Activated CD4-positive, alpha-beta memory T cell treated with anti-CD3 and anti-CD28 coated beads for 36 hours (primary cell): Measurements from ENCODE around the gene TOMM5. TPM values are rescaled to one million over a fixed set of nuclear protein-coding genes. Genes with fewer than 3 reads are reported as not detected.
A peak's percentile ranks its signal among the peaks of the same experiment; 100 is the strongest.

ENCODE experiments used
- CTCF ChIA-PET: fragments of 350-600 bp; sonication (Branson Sonifier 250); formaldehyde crosslinking; loops from one replicate; lab custom pipeline; 2021; ENCODE audit warnings: antibody characterized with exemption, inconsistent platforms; lab: Charles Lee
- POLR2A ChIA-PET: fragments of 350-600 bp; sonication (Branson Sonifier 250); formaldehyde crosslinking; loops from one replicate; lab custom pipeline; 2021; ENCODE audit warnings: antibody characterized with exemption; lab: Charles Lee
- DNase-seq: peaks from one replicate; pipeline ENCODE4 v3.0.0-alpha.2; 2020
- H3K27ac Mint-ChIP-seq: one replicate; pipeline ENCODE4 v1.8.0; 2021; ENCODE audit warnings: mixed read lengths
- H3K27me3 Mint-ChIP-seq: one replicate; pipeline ENCODE4 v1.8.0; 2021; ENCODE audit warnings: mixed read lengths
- H3K36me3 Mint-ChIP-seq: one replicate; pipeline ENCODE4 v1.8.0; 2021; ENCODE audit warnings: mixed read lengths
- H3K4me1 Mint-ChIP-seq: one replicate; pipeline ENCODE4 v1.8.0; 2021; ENCODE audit warnings: low read depth, mixed read lengths
- H3K4me3 Mint-ChIP-seq: one replicate; pipeline ENCODE4 v1.8.0; 2021; ENCODE audit warnings: mild to moderate bottlenecking, mixed read lengths
- H3K9me3 Mint-ChIP-seq: one replicate; pipeline ENCODE4 v1.8.0; 2021; ENCODE audit warnings: mixed read lengths
- intact Hi-C: fragments of 100-400 bp; cut with micrococcal nuclease; formaldehyde crosslinking; loops from one replicate; pipeline ENCODE4 v1.15.1; 2023
- total RNA-seq, 2 experiments: library from RNA; stranded (reverse); gene quantifications; one replicate each; pipeline ENCODE4 v1.2.3, GENCODE V29; 2021

The TOMM5 gene
- 100 to 1,000 TPM; 146 to 147 TPM for total RNA-seq

DNA sequence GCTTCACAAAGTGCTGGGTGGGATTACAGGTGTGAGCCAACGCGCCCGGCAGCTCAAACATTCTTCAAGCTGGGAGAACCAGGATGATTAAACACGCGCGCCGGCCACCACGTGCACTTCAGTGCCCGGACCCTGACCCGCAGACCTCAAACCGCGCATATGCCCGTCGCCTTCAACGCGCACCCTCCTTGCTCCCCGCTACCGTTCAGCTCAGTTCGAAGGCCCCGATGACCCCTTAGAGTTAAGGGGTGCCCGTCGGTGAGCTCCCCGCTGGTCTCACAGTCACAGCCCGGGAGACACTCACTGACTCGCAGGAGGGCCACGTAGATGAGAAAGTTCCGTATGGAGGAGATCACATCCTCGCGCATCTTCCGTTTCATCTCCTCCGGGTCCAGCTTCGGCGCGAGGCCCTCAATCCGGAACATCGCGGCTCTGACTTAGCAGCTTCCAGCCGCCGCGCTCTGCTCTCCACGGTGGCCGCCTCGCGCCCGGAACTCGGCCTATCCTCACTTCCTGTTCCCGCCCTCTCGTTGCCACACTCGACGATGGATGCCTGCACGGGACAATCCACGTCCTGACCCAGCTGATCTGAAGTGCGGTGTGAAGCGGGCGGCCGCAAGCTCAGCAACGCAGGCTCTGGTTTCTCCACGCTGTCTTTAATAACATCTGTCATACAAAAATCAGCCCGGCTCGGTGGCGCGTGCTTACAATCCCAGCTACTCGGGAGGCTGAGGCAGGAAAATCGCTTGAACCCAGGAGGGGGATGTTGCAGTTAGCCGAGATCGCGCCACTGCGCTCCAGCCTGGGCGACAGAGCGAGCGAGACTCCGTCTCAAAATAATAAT is at the start of gene TOMM5:
Gene TOMM5 (minus strand): TSS at position 490 of the 844 bp plus-strand sequence. CDS start 65 bp downstream, at position 425.
- ChIA-PET POLR2A (interaction anchor here (0.6 to 3.2 kb wide), 15 partner anchors 10 to 472 kb away, joined by 3 to 33 read pairs (median 4); partner anchors contain the start of genes EXOSC3, FBXO10, POLR1E and ZCCHC7), CTCF (interaction anchor here (0.9 to 2.6 kb wide), 11 partner anchors 9 to 187 kb away, joined by 3 to 12 read pairs (median 3); partner anchors contain the start of gene POLR1E)
- Mint-ChIP-seq H3K4me1 (peaks cover 32% of the 10 kb centered on the region), H3K4me3 (peak within 1 kb of the TSS; percentile 100), H3K36me3 (peaks cover 34% of the 10 kb centered on the region), H3K27me3 (peaks cover 10% of the 10 kb centered on the region), H3K9me3 (no peaks in the 10 kb centered on the region), H3K27ac (peak within 1 kb of the TSS; percentile 98)
- intact Hi-C loops = loop anchor here (1.0 to 10.0 kb wide), 8 partner anchors 18 to 310 kb away; partner anchors contain the start of genes DCAF10, POLR1E, SLC25A51 and TRMT10B
- DNase-seq = peak; percentile 96

DNA sequence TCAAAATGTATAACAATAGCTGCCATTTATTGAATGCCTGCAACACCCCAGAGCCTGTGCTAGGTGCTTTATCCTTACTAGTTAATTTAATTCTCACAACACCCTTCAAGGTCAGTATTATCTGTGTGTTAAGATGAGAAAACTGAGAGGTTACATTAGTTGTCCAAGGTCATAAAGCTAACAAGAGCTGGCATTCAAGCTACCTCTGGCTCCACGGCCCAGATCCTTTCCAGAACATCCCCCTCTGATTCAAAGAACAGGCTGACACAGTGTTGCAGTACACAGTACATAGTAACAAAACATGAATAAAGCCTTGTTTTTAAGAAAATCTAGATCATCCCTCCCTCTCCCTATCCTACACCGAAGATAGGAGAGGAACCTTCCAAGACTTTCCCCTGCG is 48.9 kb upstream of the TOMM5 start:
- DNase-seq = no peak
- Mint-ChIP-seq H3K4me3 (no peak overlapping the region), H3K36me3 (no peaks in the 10 kb centered on the region), H3K9me3 (no peaks in the 10 kb centered on the region), H3K4me1 (no peaks in the 10 kb centered on the region), H3K27ac (no peak overlapping the region), H3K27me3 (peaks cover 13% of the 10 kb centered on the region)
- intact Hi-C loops = no loop called here
- CTCF ChIA-PET = interaction anchor here (1.2 kb wide), 1 partner anchor 11 kb away, joined by 3 read pairs; no protein-coding TSS in a partner anchor
- POLR2A ChIA-PET = no interaction called here

DNA sequence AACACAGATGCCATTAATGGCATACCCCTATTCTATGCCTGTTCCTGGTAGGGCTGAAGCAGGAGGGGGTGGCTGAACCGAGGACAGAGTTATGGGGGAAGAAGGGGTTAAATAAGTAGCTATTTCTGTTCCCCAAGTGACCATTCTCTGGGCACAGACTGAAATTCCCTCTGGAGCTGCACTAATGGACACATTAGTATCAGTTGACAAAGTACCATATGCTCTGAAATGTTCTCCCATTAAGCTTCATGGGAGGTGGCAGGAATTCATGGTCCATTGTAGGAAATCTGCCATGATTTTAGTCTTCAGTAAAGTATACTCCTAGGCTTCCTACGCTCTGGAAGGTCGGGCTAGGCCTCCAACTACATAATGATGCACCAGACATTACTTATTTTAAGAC is 47.8 kb upstream of the TOMM5 start:
- POLR2A ChIA-PET = no interaction called here
- intact Hi-C loops = no loop called here
- H3K4me1 Mint-ChIP-seq = no peaks in the 10 kb centered on the region
- H3K27me3 Mint-ChIP-seq = peaks cover 15% of the 10 kb centered on the region
- H3K4me3 Mint-ChIP-seq = no peak overlapping the region
- no peak overlapping the region for H3K27ac Mint-ChIP-seq
- no peaks in the 10 kb centered on the region for H3K36me3 Mint-ChIP-seq
- H3K9me3 Mint-ChIP-seq = no peaks in the 10 kb centered on the region
- CTCF ChIA-PET = no interaction called here
- no peak for DNase-seq

DNA sequence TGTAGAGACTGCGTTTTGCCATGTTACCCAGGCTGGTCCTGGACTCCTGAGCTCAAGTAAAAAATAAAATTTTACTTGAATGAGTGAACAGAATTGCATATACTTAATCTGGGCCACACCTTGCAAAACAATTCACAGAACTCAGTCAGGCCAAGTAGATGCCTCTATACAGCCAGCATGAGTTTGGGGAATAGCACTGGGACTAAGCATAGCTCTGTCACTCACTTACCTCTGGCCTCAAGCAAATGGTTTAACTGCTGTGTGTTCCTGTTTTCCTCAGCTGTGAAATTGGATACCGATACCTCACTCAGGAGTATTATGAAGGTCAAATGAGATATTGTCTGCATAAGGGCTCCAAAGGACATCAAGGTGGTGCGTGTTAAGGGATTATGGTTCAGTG is 47.4 kb upstream of the TOMM5 start:
- no peaks in the 10 kb centered on the region for H3K4me1 Mint-ChIP-seq
- POLR2A ChIA-PET = no interaction called here
- H3K9me3 Mint-ChIP-seq = no peaks in the 10 kb centered on the region
- no peak for DNase-seq
- H3K27me3 Mint-ChIP-seq = peaks cover 14% of the 10 kb centered on the region
- CTCF ChIA-PET = no interaction called here
- intact Hi-C loops = no loop called here
- no peak overlapping the region for H3K27ac Mint-ChIP-seq
- no peaks in the 10 kb centered on the region for H3K36me3 Mint-ChIP-seq
- H3K4me3 Mint-ChIP-seq = no peak overlapping the region

DNA sequence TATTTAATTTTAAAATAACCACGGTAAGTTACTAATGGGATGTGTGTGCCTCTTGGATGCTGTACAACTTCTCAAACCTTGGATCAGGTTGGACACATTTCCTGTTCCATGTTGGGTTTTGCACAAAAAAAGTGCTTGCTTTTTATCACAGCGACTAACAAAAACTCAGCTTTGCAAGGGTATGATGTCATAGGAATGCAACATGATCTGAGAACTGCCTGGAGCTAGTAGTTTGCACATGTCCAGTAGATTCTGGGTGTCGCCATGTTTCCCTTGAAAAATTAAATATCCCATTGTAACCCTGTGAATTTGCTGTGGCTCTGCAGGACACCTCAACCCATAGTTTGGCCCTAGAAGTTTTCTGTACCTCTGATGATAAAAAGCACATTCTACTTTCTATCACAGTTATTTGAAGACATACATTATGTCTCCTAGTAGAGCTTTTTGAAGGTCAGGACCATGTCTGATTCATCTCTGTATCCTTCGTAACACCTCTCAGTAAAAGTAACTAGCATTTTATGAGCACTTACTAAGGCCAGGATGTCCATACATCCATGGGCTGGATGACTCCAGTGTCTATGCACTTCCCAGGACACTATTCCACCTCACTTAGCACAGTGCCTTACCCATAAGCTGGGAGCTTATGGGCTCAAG is 46.8 kb upstream of the TOMM5 start:
- Mint-ChIP-seq H3K4me1 (no peaks in the 10 kb centered on the region), H3K36me3 (no peaks in the 10 kb centered on the region), H3K4me3 (no peak overlapping the region), H3K9me3 (no peaks in the 10 kb centered on the region), H3K27ac (no peak overlapping the region), H3K27me3 (peaks cover 13% of the 10 kb centered on the region)
- ChIA-PET CTCF (no interaction called here), POLR2A (no interaction called here)
- DNase-seq = no peak
- intact Hi-C loops = no loop called here

DNA sequence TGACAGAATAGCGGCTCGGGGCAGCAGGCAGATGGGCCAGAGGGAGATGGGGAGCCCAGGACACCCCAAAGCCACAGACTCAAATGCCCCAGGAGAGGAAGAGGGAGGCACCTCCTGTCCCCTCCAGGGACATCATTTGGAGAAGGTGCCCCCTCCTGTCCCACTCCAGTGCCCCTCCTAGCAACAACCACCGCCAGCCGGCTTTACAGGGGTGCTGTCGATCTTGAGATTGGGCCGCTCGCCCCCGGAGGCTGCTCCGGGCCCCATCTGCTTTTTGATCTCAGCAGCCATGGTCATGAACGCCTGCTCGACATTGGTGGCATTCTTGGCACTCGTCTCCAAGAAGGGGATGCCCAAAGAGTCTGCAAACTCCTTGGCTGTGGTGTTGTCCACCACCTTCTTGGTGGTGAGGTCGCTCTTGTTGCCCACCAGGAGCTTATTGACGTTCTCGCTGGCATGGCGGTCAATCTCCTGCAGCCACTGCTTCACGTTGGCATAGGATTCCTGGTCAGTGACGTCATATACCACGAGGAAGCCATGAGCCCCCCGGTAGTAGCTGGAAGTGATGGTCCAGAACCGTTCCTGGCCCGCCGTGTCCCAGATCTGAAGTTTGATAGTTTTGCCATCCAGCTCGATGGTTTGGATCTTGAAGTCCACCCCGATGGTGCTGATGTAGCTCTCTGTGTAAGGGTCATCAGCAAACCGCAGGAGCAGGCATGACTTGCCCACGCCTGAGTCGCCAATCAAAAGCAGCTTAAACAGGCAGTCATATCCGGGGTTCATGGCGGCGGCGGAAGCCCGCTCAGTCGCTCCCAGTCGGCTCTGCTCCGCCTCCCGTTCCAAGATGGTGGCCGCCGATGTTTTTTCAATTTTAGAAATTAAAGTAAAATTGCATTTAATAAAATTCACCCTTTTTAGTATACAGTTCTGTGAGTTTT is 44.4 kb upstream of the TOMM5 start:
- no peak overlapping the region for H3K27ac Mint-ChIP-seq
- H3K9me3 Mint-ChIP-seq = no peaks in the 10 kb centered on the region
- no peak overlapping the region for H3K4me3 Mint-ChIP-seq
- no peaks in the 10 kb centered on the region for H3K4me1 Mint-ChIP-seq
- CTCF ChIA-PET = no interaction called here
- intact Hi-C loops = no loop called here
- POLR2A ChIA-PET = no interaction called here
- no peak for DNase-seq
- no peaks in the 10 kb centered on the region for H3K36me3 Mint-ChIP-seq
- H3K27me3 Mint-ChIP-seq = peaks cover 8% of the 10 kb centered on the region

DNA sequence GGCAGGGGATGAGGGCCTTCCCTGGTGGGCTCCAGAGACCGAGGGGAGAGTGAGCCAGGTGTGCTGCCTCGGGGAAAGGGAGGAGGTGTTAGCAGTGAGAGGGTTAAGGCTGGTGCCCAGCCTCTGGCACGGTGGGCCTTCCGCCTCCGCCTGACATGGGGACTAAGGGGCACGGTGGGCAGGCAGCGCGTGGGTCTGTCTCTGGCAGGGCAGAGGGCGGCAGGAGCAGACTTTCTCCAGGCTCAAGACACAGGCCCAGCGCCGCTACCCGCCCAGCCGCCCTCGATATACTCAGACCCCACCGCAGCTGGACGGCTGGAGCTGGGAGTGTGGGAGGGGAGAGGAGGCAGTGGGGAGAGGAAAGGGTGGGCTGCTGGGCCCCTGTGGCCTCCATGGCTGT is 43.4 kb upstream of the TOMM5 start:
- no peak overlapping the region for H3K4me3 Mint-ChIP-seq
- no peak for DNase-seq
- CTCF ChIA-PET = no interaction called here
- intact Hi-C loops = no loop called here
- POLR2A ChIA-PET = no interaction called here
- no peak overlapping the region for H3K27ac Mint-ChIP-seq
- H3K36me3 Mint-ChIP-seq = no peaks in the 10 kb centered on the region
- H3K27me3 Mint-ChIP-seq = peaks cover 6% of the 10 kb centered on the region
- no peaks in the 10 kb centered on the region for H3K4me1 Mint-ChIP-seq
- H3K9me3 Mint-ChIP-seq = no peaks in the 10 kb centered on the region

DNA sequence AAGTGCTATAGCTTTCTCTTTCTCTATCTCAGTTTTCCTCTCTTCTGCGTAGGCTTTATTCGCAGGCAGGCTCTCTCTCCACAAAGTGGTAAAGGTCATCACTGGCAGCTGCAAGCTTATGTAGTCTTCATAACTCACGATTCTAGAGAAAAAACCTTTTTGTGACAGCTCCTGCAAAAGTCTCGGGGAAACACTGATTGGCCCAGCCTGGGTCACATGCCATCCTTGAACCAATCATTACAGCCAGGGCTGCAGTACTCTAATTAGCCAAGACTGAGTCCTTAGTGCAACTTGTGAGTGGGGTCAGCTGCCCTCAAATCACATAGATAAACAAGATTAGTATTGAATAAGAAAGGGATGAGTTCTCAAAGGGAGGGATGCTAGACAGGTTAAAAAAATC is 40.1 kb upstream of the TOMM5 start:
- no peak for DNase-seq
- Mint-ChIP-seq H3K27ac (no peak overlapping the region), H3K4me3 (no peak overlapping the region), H3K9me3 (no peaks in the 10 kb centered on the region), H3K36me3 (no peaks in the 10 kb centered on the region), H3K27me3 (peaks cover 6% of the 10 kb centered on the region), H3K4me1 (no peaks in the 10 kb centered on the region)
- CTCF ChIA-PET = no interaction called here
- POLR2A ChIA-PET = no interaction called here
- intact Hi-C loops = no loop called here

DNA sequence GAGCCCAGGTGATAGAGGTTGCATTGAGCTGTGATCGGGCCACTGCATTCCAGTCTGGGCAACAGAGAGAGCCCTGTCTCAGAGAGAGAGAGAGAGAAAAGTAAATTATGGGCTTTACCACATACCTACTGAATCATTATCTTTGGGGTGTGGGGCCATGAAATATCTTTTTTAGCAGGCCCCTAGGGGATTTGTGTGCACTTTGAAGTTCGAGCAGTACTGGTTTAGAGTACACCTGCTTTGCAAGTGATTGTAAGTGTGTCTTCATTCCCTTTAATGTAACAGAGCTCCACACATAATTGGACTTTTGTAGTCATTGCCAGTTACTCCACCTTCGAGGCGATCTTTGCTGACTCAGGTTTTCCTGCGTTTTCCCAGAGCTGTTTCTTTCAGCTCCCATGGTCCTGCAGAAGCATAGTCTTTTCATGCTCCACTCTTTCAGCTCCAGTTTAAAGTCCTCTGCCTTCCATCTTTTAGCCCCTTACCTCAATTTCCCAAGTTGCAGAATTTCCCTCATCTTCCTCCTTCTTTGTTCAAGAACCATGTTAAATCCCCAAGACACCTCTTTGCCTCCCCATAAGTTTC is 34.4 kb upstream of the TOMM5 start:
- ChIA-PET CTCF (interaction anchor here (0.7 to 0.8 kb wide), 2 partner anchors 33 to 98 kb away, joined by 3 to 4 read pairs; no protein-coding TSS in a partner anchor), POLR2A (no interaction called here)
- no peaks in the 10 kb centered on the region for H3K36me3 Mint-ChIP-seq
- intact Hi-C loops = no loop called here
- no peak overlapping the region for H3K27ac Mint-ChIP-seq
- H3K27me3 Mint-ChIP-seq = no peaks in the 10 kb centered on the region
- H3K9me3 Mint-ChIP-seq = no peaks in the 10 kb centered on the region
- no peaks in the 10 kb centered on the region for H3K4me1 Mint-ChIP-seq
- no peak for DNase-seq
- H3K4me3 Mint-ChIP-seq = no peak overlapping the region

DNA sequence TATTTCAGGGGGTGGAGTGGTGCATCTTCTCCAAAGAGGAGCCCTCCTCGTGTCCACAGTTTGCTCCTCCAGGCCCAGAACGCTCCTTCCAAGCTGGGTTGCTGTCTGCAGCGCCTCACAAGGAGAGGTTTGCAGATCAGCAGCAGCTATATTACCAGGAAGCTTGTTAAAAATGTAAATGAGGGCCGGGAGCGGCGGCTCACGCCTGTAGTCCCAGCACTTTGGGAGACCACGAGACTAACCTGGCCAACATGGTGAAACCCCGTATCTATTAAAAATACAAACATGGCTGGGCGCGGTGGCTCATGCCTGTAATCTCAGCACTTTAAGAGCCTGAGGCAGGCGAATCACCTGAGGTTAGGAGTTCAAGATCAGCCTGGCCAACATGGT is 33.4 kb upstream of the TOMM5 start:
- Mint-ChIP-seq H3K27me3 (no peaks in the 10 kb centered on the region), H3K36me3 (no peaks in the 10 kb centered on the region), H3K27ac (no peak overlapping the region), H3K9me3 (no peaks in the 10 kb centered on the region), H3K4me3 (no peak overlapping the region), H3K4me1 (no peaks in the 10 kb centered on the region)
- DNase-seq = no peak
- ChIA-PET CTCF (no interaction called here), POLR2A (interaction anchor here (0.6 kb wide), 1 partner anchor 22 kb away, joined by 3 read pairs; no protein-coding TSS in a partner anchor)
- intact Hi-C loops = no loop called here

DNA sequence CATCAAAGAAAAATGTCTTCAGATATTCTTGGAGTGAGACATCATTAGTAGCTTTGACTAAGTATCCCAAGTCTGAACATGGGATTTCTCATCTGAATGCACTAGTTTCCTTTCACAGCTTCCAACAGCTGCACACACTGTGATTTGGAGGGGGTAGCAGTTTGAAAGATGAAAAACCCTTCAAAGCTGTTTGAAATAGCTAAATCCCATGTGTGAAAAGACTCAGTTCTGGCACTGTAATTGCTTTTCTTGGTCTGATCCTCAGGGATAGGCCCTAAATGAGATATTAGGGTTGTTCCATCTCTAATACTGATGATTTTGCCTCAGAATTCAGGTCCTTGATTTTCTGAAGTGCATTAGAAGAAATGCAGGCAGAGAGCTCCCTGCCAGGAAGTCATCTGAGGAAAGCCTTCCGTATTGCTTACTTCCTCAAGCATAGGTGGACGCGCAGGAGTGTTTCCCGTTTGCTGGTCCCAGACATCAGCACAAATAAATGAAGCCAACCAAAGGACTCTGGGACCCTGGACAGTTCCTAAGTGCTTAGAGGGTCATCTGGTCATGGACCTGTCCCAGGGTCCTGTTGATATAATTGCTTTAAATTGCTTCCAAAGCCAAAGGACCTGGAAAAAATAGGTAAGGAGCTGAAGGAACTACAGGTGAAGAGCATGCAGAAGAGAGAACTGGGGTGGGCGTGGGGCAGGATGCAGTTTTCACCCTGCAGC is 32.8 kb upstream of the TOMM5 start:
- no peak overlapping the region for H3K27ac Mint-ChIP-seq
- no peaks in the 10 kb centered on the region for H3K27me3 Mint-ChIP-seq
- intact Hi-C loops = no loop called here
- CTCF ChIA-PET = no interaction called here
- no peaks in the 10 kb centered on the region for H3K4me1 Mint-ChIP-seq
- H3K4me3 Mint-ChIP-seq = no peak overlapping the region
- DNase-seq = no peak
- H3K9me3 Mint-ChIP-seq = no peaks in the 10 kb centered on the region
- no peaks in the 10 kb centered on the region for H3K36me3 Mint-ChIP-seq
- POLR2A ChIA-PET = interaction anchor here (0.6 kb wide), 1 partner anchor 22 kb away, joined by 3 read pairs; no protein-coding TSS in a partner anchor
